ENCODE results near the gene CNEP1R1. TPM values are rescaled to one million over a fixed set of nuclear protein-coding genes. Genes with fewer than 3 reads are reported as not detected.

Gene CNEP1R1
- total RNA-seq, 1 donor from 2014 or later = 26.1 TPM

DNA sequence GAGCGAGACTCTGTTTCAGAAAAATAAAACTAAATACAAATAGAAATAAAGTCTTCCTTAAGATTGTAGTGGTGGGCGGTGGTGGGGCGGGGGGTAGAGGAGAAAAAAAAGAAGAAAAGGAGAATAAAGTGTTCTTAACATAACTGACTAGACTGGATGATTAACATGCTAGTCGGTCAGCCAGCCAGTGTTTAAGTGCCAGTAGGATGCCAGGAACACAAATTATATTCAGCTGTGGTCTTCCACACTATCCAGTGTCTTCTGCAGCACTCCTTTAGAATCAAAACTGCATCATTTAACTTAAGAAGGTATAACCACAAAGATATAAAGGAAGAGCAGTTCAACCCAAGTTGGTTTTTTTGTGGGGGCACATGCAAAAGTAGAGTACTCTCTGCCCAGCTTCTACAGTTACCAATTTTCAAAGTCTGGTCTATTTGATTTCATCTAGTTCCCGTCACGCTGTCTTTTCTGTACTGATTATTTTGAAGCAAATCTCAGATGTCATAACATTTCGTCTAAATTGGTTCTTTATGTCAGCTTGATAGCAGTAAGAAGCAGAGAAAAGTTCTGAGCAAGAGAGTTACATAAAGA, 56.5 kb downstream of the CNEP1R1 start:
- Mint-ChIP-seq H3K36me3 (peaks cover 29% of the 10 kb centered on the region), H3K9me3 (no peaks in the 10 kb centered on the region), H3K4me3 (no peak overlapping the region), H3K4me1 (ENCODE audit: unreplicated experiment) (no peaks in the 10 kb centered on the region), H3K27ac (no peak overlapping the region), H3K27me3 (no peaks in the 10 kb centered on the region)
- no peak for DNase-seq (ENCODE audit: extremely low spot score, unreplicated experiment)
- TF ChIP-seq, protein P1, sequence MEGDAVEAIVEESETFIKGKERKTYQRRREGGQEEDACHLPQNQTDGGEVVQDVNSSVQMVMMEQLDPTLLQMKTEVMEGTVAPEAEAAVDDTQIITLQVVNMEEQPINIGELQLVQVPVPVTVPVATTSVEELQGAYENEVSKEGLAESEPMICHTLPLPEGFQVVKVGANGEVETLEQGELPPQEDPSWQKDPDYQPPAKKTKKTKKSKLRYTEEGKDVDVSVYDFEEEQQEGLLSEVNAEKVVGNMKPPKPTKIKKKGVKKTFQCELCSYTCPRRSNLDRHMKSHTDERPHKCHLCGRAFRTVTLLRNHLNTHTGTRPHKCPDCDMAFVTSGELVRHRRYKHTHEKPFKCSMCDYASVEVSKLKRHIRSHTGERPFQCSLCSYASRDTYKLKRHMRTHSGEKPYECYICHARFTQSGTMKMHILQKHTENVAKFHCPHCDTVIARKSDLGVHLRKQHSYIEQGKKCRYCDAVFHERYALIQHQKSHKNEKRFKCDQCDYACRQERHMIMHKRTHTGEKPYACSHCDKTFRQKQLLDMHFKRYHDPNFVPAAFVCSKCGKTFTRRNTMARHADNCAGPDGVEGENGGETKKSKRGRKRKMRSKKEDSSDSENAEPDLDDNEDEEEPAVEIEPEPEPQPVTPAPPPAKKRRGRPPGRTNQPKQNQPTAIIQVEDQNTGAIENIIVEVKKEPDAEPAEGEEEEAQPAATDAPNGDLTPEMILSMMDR (conservative IDR thresholded peaks at IDR 0.05) = no peak

DNA sequence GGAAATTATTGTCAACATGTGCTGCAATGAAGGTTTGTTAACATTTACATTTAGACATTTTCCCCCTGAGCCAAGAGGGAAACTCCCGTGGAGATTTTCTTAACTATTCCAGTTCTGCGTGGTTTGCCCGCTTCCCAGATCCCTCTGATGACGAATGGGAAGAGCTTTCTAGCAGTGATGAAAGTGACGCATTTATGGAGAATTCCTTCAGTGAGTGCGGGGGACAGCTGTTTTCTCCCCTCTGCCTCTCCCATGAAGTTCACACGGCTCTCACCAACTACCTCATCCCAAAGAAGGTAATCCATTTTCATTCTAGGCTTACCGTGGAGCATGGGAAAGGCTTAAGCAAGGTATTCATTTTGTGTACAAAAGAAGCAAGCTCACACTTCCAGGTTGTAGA, 59.0 kb downstream of the CNEP1R1 start:
- H3K27me3 Mint-ChIP-seq = no peaks in the 10 kb centered on the region
- TF ChIP-seq, protein P1 (conservative IDR thresholded peaks at IDR 0.05) = no peak
- DNase-seq (ENCODE audit: extremely low spot score, unreplicated experiment) = no peak
- H3K27ac Mint-ChIP-seq = no peak overlapping the region
- no peaks in the 10 kb centered on the region for H3K4me1 Mint-ChIP-seq (ENCODE audit: unreplicated experiment)
- H3K9me3 Mint-ChIP-seq = no peaks in the 10 kb centered on the region
- H3K4me3 Mint-ChIP-seq = no peak overlapping the region
- H3K36me3 Mint-ChIP-seq = peaks cover 26% of the 10 kb centered on the region

- DNase-seq (ENCODE audit: extremely low spot score, unreplicated experiment) = no peak
- Mint-ChIP-seq H3K36me3 (peaks cover 25% of the 10 kb centered on the region), H3K27ac (no peak overlapping the region), H3K4me3 (no peak overlapping the region), H3K27me3 (no peaks in the 10 kb centered on the region), H3K9me3 (no peaks in the 10 kb centered on the region), H3K4me1 (ENCODE audit: unreplicated experiment) (no peaks in the 10 kb centered on the region)
- TF ChIP-seq, protein P1 (conservative IDR thresholded peaks at IDR 0.05) = no peak
These were observed 61.2 kb downstream of the CNEP1R1 start for GRCh38 chr16:50086176-50086575.

Other genes starting within 250 kb of the CNEP1R1 start
- gene ZNF423, start 169.1 kb upstream of the CNEP1R1 start, total RNA-seq (ENCODE audit: low replicate concordance) = 6.1 and 72.6 TPM in 2 replicates
- 16.7 and 17.9 TPM in 2 replicates for gene HEATR3, start 40.7 kb downstream of the CNEP1R1 start, total RNA-seq (ENCODE audit: low replicate concordance)
- gene TENT4B, start 128.1 kb downstream of the CNEP1R1 start, total RNA-seq (ENCODE audit: low replicate concordance) = 13.1 and 14.1 TPM in 2 replicates
- 16.8 and 32.8 TPM in 2 replicates for gene ADCY7, start 241.3 kb downstream of the CNEP1R1 start, total RNA-seq (ENCODE audit: low replicate concordance)